ENCODE data around the gene PROX2.

Gene PROX2

DNA sequence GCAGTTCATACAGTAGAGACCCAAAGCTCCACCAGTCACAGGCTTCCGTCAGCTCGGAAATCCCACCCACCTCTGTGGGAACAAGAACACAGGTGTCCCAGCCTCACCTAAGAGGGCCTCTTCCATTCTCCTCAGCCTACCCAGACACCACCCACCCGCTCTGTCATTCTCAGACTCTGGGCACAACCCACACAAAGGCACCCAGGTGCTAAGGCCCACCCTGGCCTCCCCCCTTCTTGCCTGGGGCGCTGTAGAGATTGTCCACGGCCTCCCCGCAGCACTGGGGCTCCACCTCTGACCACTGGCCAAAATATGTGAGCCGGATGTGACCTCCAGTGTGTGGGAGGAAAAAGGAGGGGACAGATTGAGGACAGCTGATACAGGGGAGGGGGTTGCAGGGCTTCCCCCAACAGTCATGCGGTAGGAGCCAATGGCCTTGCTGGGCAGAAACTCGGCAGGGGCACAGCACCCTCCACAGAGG lies 33.0 kb upstream of the PROX2 start:
- DNase-seq (ENCODE audit: low spot score): no peak

GRCh38 chr14:74907744-74908143 lies 31.8 kb upstream of the PROX2 start:
- DNase-seq (ENCODE audit: low spot score): no peak

GRCh38 chr14:74906925-74907521 lies 31.1 kb upstream of the PROX2 start:
- no peak for DNase-seq (ENCODE audit: low spot score)

GRCh38 chr14:74905595-74906142 lies 29.7 kb upstream of the PROX2 start:
- DNase-seq (ENCODE audit: low spot score): peak; percentile 74

DNA sequence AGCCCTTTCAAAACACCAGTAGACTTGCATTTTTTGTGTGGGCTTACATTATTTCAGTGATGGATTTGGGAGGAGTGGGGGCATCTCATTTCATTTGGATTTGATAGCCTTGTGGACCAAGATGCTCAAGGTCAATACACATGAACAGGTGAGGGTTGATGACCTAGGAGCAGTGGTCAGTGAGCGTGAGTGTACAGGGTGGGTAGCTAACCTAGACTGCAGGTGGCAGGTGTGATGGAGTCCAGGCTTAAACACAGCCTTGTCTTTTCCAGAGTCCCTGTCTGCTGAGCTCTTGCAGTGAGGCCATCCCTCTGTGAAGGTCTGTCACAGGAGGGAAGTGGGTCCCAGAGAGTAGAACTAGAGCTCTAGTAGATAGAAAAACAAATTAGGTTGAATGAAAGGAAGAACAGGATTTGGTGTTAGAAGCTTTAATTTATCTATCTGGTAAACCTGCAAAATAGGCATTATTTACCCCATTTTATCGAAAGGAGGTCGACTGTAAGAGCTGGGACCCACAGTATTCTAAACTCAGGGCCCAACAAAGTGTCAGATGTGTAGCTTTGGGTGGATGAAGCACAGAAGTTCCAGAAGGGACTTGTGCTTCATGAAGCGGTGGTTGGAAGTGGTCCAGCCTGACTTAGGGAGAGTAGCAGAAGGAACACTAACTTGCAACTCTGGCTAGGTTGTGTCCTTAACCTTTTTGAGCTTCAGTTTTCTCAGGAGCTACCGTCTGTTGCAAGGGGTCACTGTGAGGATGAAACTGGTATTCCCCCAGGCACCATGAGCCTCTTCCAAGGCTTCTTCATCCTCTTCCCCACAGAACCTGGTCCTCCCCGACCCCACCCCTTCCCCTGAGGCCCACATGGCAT lies 28.9 kb upstream of the PROX2 start:
- no peak for DNase-seq (ENCODE audit: low spot score)

- DNase-seq (ENCODE audit: low spot score): no peak
Measured at GRCh38 chr14:74902941-74903705, 27.2 kb upstream of the PROX2 start.

DNA sequence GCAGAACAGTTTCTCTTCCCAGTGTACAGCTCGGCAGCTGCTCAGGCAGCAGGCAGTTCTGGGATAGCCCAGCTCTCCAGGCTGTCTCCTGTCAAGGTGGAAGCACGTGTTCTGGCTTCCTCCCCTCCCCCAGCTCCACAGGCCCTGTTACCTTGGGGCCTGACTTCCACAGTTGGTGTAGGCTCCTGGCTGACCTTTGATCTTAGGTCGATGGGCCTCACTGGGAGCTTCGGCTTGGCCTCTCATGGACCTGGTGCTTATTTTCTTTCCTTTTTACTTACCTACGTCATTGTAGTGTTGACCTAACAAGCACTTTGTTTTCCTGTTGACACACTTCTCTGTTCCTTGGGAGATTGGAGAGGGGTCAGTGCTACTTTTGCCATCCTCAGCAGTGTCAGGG lies 22.7 kb upstream of the PROX2 start:
- DNase-seq (ENCODE audit: low spot score): no peak

DNA sequence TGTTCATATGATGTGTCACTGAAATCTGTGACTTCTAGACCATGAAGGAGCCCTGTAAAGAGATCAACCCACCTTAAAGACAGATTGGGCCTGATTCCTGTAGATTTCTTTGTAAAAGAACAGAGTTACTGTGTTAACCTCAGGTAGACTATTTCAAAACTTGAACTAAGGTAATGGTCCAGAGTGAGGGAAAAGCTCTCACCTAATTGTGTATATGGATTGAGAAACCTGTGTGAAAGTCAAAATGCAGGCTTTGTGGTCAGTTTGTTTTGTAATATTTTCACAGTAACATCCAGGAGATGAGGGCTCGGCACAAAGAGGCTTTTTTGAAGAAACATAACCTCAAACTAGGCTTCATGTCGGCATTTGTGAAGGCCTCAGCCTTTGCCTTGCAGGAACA lies 22.1 kb upstream of the PROX2 start:
- DNase-seq (ENCODE audit: low spot score): no peak

GRCh38 chr14:74897642-74898041 lies 21.7 kb upstream of the PROX2 start:
- DNase-seq (ENCODE audit: low spot score): no peak

GRCh38 chr14:74896400-74896799 lies 20.5 kb upstream of the PROX2 start:
- DNase-seq (ENCODE audit: low spot score): no peak

DNA sequence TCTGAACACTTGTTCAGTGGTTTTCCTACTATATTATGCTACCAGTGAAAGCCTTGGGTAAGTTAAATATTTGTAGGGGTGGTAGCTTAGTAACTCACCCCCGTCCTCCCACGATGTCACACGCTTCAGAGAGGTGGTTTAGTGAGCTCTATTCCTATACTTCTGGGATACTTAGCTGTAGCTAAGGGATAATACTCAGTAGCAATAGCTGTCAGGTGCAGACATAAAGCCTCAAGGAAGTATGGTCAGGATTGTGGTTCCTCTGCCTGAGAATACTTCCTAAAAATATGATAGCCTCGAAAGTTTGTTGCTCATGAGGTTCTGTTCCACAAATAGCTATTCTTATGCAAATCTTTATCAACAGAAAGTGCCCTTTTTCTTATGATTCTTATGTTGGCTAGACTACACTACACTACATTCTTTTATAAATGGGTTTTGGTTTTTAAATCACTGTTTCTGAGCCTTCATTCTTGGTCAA lies 17.7 kb upstream of the PROX2 start:
- no peak for DNase-seq (ENCODE audit: low spot score)

DNA sequence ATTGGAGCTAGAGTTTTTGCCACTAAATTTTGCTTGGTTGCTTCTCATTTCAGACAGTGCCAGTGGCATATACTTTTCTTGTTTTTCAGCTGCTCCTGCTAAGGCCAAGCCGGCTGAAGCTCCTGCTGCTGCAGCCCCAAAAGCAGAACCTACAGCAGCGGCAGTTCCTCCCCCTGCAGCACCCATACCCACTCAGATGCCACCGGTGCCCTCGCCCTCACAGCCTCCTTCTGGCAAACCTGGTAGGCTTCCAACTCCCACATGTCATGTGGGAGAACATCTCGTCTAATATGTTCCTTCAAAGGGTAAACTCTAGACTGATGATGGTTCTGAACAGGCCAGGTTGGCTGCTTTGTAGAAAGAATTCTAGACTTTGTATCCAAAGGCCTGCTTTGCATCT lies 16.8 kb upstream of the PROX2 start:
- no peak for DNase-seq (ENCODE audit: low spot score)

DNA sequence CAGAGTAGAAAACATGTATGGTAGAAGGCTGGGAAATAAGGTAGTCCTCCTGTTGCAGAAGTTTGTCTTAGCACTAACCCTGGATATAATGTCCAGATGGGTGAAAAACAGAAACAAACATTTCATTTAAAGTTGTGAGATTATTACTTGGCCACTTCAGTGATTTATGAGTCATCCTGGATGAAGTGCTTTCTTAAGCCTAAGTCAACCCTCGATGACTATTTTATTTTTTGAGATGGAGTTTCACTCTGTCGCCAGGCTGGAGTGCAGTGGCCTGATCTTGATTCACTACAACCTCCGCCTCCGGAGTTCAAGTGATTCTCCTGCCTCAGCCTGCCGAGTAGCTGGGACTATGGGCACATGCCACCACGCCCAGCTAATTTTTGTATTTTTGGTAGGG lies 15.9 kb upstream of the PROX2 start:
- DNase-seq (ENCODE audit: low spot score): no peak

DNA sequence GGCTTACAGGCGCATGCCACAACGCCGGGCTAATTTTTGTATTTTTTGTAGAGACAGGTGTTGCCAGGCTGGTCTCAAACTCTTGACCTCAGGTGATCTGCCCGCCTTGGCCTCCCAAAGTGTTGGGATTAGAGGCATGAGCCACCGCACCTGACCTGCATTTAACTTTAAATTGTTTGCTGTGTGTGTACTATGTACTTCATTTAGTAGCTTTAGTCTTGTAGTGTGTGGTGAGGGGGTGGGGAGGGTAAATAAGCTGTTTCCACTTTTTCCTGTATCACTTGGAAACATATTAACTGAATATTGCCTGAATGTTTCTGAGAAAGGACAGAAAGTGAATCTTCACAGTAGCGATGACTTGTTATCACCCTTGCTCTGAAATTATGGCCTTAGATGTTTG lies 14.3 kb upstream of the PROX2 start:
- no peak for DNase-seq (ENCODE audit: low spot score)

DNA sequence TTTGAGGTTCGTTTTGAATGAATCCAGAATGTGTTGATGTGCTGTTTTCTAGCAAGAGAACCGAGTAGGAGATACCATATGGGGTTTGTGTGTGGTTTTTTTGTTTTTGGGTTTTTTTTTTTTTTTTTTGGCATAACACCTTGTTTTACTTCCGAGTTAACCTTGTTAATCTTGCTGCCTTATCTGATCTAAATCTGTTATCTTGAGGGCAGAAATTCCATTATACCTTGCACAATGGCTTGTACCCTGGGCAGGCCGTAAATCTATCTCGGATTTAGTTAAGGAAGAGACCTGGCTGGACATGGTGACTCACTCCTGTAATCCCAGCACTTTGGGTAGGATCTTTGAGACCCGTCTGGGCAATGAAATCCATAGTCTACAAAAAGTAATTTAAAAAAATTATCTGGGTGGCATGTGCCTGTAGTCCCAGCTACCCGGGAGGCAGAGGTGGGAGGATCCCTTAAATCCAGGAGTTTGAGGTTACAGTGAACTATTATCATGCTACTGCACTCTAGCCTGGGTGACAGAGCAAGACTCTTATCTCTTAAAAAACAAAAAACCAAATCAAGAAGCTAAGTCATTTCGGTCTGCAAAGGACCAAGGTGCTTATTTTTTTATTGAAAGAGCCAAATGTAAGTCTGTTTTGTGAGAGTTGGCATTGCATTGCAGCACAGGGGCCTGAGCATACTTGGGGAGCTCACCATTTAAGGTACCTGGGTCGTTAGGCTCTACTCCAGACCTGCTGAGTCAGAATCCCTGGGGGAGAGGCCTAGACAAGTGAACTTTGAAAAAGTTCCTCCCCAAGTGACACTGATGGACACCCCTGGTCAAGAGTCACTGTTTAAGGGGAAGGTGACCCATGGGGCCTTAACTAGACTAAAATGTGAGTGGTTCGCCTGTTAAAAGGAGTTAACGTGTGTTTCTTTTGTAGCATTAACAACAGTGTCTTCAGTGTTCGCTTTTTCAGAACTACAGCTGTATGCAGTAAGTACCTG lies 12.5 kb upstream of the PROX2 start:
- DNase-seq (ENCODE audit: low spot score): no peak

DNA sequence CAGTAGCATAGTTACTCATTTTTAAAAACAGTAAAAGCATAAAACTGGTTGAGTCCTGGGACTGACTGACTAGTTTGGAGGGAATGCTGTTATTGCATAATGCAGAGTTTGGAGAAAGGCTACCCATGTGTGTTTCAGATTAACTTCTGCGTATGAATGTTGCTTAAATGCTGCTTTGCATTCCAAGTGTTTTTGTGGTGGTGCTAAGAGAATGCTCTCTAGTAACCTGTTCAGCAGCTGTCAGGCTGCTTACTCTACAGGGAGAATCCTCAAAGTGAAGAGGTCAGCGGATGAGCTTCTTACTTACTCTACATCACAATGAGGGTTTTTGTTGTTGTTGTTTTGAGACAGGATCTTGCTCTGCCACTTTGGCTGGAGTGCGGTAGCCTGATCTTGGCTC lies 10.1 kb upstream of the PROX2 start:
- no peak for DNase-seq (ENCODE audit: low spot score)

DNA sequence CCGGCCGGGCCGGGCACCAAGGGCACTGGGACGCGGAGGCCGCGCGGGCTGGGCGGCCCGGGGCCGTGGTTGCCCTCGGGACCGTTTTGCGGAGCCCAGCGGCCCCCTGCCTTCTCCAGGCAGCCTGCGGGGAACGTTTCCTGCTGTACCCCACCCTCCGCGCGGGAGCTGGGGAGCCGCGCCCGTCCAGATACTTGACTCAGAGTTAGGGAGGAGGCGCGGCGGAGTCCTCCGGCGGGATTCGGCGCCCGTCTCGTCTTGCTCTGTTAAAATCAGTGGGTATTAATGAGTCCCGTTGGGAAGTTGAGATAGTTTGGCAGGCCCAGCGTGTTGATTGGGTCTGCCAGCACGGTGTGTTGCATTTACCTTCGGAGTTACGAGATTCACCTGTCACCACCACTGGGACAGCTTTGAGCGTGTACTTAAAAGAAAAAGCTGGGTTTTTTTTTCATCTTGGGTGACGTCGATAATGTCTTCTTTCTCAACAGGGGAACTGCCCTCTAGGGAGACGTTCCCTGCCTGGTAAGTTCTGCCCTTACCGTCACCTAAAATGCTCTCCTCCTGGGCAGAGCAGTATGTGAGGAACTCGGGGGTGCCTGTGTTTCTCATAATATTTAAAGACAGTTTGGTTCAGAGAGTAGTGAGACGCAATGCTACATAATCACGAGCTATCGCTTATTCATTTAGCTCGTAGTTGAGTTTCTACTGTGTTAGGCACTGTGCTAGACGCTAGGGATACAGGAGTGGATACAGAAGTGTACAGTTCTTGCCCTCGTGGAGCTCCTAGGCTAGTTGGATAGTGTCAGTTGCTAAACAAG lies 6.4 kb upstream of the PROX2 start:
- peak; percentile 30 for DNase-seq (ENCODE audit: low spot score)

GRCh38 chr14:74881431-74882102 lies 5.6 kb upstream of the PROX2 start, which contains the start of gene DLST:
TSS of gene DLST (plus strand) at chr14:74881916. CDS start at chr14:74881954, 38 bp downstream.
- DNase-seq (ENCODE audit: low spot score): peak; percentile 88

GRCh38 chr14:74879427-74880182 lies 3.7 kb upstream of the PROX2 start:
- DNase-seq (ENCODE audit: low spot score): no peak
